Keratinocyte (primary cell): ENCODE measurements around the gene CEP152. TPM values are rescaled to one million over a fixed set of nuclear protein-coding genes. Genes with fewer than 3 reads are reported as not detected.

Source experiments
- DNase-seq: peaks from one replicate; pipeline ENCODE4 v3.0.0-alpha.2; 2011; ENCODE audit warnings: low read depth, missing footprints, low spot score
- FAIRE-seq: peaks from 2 replicates; lab custom pipeline; 2011; peaks lifted over from hg19 to GRCh38; lab: Jason Lieb, UNC
- H2AFZ ChIP-seq: 2 replicates; pipeline ENCODE4 v1.6.0; 2012; ENCODE audit warnings: low read length, control low read depth, inconsistent platforms; ENCODE audit not compliant: control insufficient read depth
- H3K27ac ChIP-seq: 2 replicates; pipeline ENCODE4 v1.5.1; 2011; ENCODE audit warnings: low read length; ENCODE audit not compliant: control insufficient read depth, insufficient read depth
- H3K27me3 ChIP-seq: 3 replicates; pipeline ENCODE4 v1.6.0; 2011; ENCODE audit warnings: low read length; ENCODE audit not compliant: control insufficient read depth, insufficient read depth; ENCODE audit errors: extremely low read depth
- H3K36me3 ChIP-seq, 2 experiments: 2 replicates in 1 of 2; 3 replicates in 1 of 2; pipeline ENCODE4 v1.5.1; 2011; ENCODE audit warnings: low read length in 2 of 2, mild to moderate bottlenecking in 1 of 2; ENCODE audit not compliant: control insufficient read depth in 2 of 2, insufficient read depth in 2 of 2; ENCODE audit errors: extremely low read depth in 1 of 2
- H3K4me1 ChIP-seq: 3 replicates; pipeline ENCODE4 v1.5.1; 2011; ENCODE audit warnings: low read length; ENCODE audit not compliant: control insufficient read depth, insufficient read depth; ENCODE audit errors: extremely low read depth
- H3K4me2 ChIP-seq: 3 replicates; pipeline ENCODE4 v1.6.0; 2011; ENCODE audit warnings: low read depth, low read length; ENCODE audit not compliant: control insufficient read depth, insufficient read depth; ENCODE audit errors: extremely low read depth
- H3K4me3 ChIP-seq, 3 experiments: fragments of 200-600 bp in 1 of 3; sonication (generic) in 1 of 3; 2 replicates in 2 of 3; 3 replicates in 1 of 3; pipeline ENCODE4 v1.5.1; 2011 to 2016; ENCODE audit warnings: low read length in 3 of 3, mild to moderate bottlenecking in 3 of 3, control low read depth in 2 of 3, inconsistent platforms in 1 of 3, low read depth in 1 of 3, mixed read lengths in 1 of 3, mixed run types in 1 of 3, moderate library complexity in 1 of 3; ENCODE audit not compliant: control insufficient read depth in 2 of 3, insufficient read depth in 2 of 3; ENCODE audit errors: extremely low read depth in 1 of 3
- H3K79me2 ChIP-seq: 2 replicates; pipeline ENCODE4 v1.6.0; 2012; ENCODE audit warnings: low read length; ENCODE audit not compliant: control insufficient read depth, insufficient read depth
- H3K9ac ChIP-seq: 3 replicates; pipeline ENCODE4 v1.6.0; 2011; ENCODE audit warnings: low read length; ENCODE audit not compliant: control insufficient read depth, insufficient read depth; ENCODE audit errors: extremely low read depth
- H3K9me1 ChIP-seq: 3 replicates; pipeline ENCODE4 v1.6.0; 2011; ENCODE audit warnings: low read length; ENCODE audit not compliant: control insufficient read depth, insufficient read depth; ENCODE audit errors: extremely low read depth
- H3K9me3 ChIP-seq: 2 replicates; pipeline ENCODE4 v1.5.1; 2012; ENCODE audit warnings: low read depth, low read length; ENCODE audit not compliant: control insufficient read depth
- H4K20me1 ChIP-seq: 3 replicates; pipeline ENCODE4 v1.6.0; 2011; ENCODE audit warnings: low read length; ENCODE audit not compliant: control insufficient read depth, insufficient read depth; ENCODE audit errors: extremely low read depth
- EZH2 ChIP-seq: IDR thresholded peaks from one replicate; pipeline ENCODE4 v1.6.1; 2012; ENCODE audit warnings: inconsistent platforms, mild to moderate bottlenecking, low read length, moderate library complexity
- dilution Hi-C: fragments of 300-500 bp; cut with MboI; formaldehyde crosslinking; loops from one replicate; pipeline ENCODE4 v1.7.0; 2020; ENCODE audit warnings: low sequenced_read_pairs; ENCODE audit not compliant: extremely low pct_ligation_motif_present
- polyA plus RNA-seq, 5 experiments: library from polyadenylated mRNA; depleted of rRNA in 3 of 5; stranded (reverse) in 3 of 5; stranded (forward) in 1 of 5; unstranded in 1 of 5; fragments of >200 nt; gene quantifications; 1 replicate in 1 of 5; 2 replicates in 3 of 5; 3 replicates in 1 of 5; pipeline versions ENCODE4 v1.2.1 to v1.2.3, GENCODE V29; 2011 to 2012; ENCODE audit warnings: missing spikeins in 2 of 5, low read depth in 1 of 5, low replicate concordance in 1 of 5
- TF ChIP-seq, protein P1 (sequence below), 3 experiments: IDR thresholded peaks in 1 of 3; conservative IDR thresholded peaks in 1 of 3; optimal IDR thresholded peaks in 1 of 3; 2 replicates in 2 of 3; 3 replicates in 1 of 3; pipeline versions ENCODE3 to v1.5.1; 2011; ENCODE audit warnings: low read length in 3 of 3, mild to moderate bottlenecking in 3 of 3, moderate library complexity in 2 of 3, control low read depth in 1 of 3, inconsistent platforms in 1 of 3; ENCODE audit not compliant: insufficient read depth in 2 of 3; ENCODE audit errors: extremely low read depth in 1 of 3

CEP152 gene
- polyA plus RNA-seq, 1 donor (not counting 4 experiments of a cell fraction or from before 2014, with no cell fraction given), result 4.0 TPM

DNA sequence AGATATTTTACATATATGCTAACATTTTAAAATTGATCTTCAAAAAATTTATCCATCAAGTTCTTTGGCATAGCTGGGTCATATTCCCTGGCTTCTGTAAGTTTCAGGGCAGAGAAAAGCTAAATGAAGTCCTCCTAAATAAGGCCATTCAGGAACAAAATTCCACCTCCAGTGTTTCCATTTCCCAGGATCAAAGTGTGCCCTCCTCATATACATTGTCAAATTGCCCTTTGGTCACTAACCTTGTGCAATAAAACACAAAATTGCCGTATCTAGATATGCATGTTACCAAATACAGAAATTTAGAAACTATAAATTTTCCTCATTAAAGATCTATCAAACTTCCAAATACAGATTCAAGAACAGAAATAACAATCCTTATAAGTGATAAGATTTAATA lies 10.6 kb downstream of the CEP152 start:
- H3K9me1 ChIP-seq, result no peaks in the 10 kb centered on the region
- FAIRE-seq, result no peak
- no peaks in the 10 kb centered on the region for H3K9me3 ChIP-seq
- H4K20me1 ChIP-seq, result no peaks in the 10 kb centered on the region
- no peak overlapping the region for H3K4me2 ChIP-seq
- no peak overlapping the region for H3K9ac ChIP-seq
- TF ChIP-seq, protein P1, sequence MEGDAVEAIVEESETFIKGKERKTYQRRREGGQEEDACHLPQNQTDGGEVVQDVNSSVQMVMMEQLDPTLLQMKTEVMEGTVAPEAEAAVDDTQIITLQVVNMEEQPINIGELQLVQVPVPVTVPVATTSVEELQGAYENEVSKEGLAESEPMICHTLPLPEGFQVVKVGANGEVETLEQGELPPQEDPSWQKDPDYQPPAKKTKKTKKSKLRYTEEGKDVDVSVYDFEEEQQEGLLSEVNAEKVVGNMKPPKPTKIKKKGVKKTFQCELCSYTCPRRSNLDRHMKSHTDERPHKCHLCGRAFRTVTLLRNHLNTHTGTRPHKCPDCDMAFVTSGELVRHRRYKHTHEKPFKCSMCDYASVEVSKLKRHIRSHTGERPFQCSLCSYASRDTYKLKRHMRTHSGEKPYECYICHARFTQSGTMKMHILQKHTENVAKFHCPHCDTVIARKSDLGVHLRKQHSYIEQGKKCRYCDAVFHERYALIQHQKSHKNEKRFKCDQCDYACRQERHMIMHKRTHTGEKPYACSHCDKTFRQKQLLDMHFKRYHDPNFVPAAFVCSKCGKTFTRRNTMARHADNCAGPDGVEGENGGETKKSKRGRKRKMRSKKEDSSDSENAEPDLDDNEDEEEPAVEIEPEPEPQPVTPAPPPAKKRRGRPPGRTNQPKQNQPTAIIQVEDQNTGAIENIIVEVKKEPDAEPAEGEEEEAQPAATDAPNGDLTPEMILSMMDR (optimal IDR thresholded peaks at IDR 0.05 in 1 of 3, IDR thresholded peaks at IDR 0.05 in 1 of 3, conservative IDR thresholded peaks at IDR 0.05 in 1 of 3; ENCODE audit: extremely low read depth in 1 of 3, insufficient read depth in 2 of 3, low read length in 3 of 3), result no peak
- no peak for TF ChIP-seq EZH2
- peaks cover 2% of the 10 kb centered on the region for H3K79me2 ChIP-seq
- dilution Hi-C loops, result no loop called here
- H3K4me3 ChIP-seq, result no peak overlapping the region
- H3K4me1 ChIP-seq, result no peaks in the 10 kb centered on the region
- H2AFZ ChIP-seq, result no peak overlapping the region
- no peaks in the 10 kb centered on the region for H3K27me3 ChIP-seq
- DNase-seq, result no peak
- no peak overlapping the region for H3K27ac ChIP-seq
- H3K36me3 ChIP-seq, result no peaks in the 10 kb centered on the region

DNA sequence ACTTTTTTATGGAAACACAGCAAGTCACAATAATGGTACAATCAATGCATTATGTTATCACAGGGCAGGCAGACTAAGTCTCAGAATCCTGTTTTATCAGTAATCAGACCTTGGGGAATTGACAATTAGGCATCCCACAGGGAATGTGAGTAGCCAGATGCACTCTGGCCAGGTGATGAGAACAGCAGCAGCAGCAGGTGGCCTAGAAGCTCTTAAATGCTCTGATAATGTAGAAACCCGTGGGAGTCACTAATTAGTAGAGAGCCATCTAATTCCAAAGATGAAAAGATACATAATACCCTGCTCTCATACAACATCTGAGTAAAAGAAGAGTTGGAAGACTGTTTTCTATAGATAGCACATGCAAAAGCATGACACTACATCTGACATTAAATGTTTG lies 12.6 kb downstream of the CEP152 start:
- Histone ChIP-seq H3K4me1 (no peaks in the 10 kb centered on the region), H3K79me2 (peaks cover 2% of the 10 kb centered on the region), H3K9me1 (no peaks in the 10 kb centered on the region), H3K27me3 (no peaks in the 10 kb centered on the region), H2AFZ (no peak overlapping the region), H3K9ac (no peak overlapping the region), H3K4me3 (no peak overlapping the region), H3K27ac (no peak overlapping the region), H3K9me3 (no peaks in the 10 kb centered on the region), H3K4me2 (no peak overlapping the region), H4K20me1 (no peaks in the 10 kb centered on the region), H3K36me3 (no peaks in the 10 kb centered on the region)
- no peak for TF ChIP-seq EZH2
- TF ChIP-seq, protein P1 (optimal IDR thresholded peaks at IDR 0.05 in 1 of 3, IDR thresholded peaks at IDR 0.05 in 1 of 3, conservative IDR thresholded peaks at IDR 0.05 in 1 of 3; ENCODE audit: extremely low read depth in 1 of 3, insufficient read depth in 2 of 3, low read length in 3 of 3), result no peak
- DNase-seq, result no peak
- FAIRE-seq, result no peak
- dilution Hi-C loops, result no loop called here
